ENCODE measurements around the gene LOXL4. TPM values are rescaled to one million over a fixed set of nuclear protein-coding genes. Genes with fewer than 3 reads are reported as not detected.

The LOXL4 gene
- total RNA-seq, 1 donor from 2014 or later = 1.8 TPM

- no peak for TF ChIP-seq CTCF (IDR thresholded peaks at IDR 0.05; ENCODE audit: unreplicated experiment)
- Mint-ChIP-seq H3K9me3 (ENCODE audit: unreplicated experiment) (no peaks in the 10 kb centered on the region), H3K4me1 (ENCODE audit: unreplicated experiment) (peaks cover 23% of the 10 kb centered on the region), H3K27me3 (ENCODE audit: unreplicated experiment) (peaks cover 7% of the 10 kb centered on the region), H3K36me3 (ENCODE audit: low read depth, unreplicated experiment) (no peaks in the 10 kb centered on the region), H3K27ac (ENCODE audit: unreplicated experiment) (peak overlapping the region; percentile 36), H3K4me3 (ENCODE audit: unreplicated experiment) (no peak overlapping the region)
- no peak for DNase-seq (ENCODE audit: low spot score)
Observed at GRCh38 chr10:98273057-98273850, 5.3 kb upstream of the LOXL4 start.

DNA sequence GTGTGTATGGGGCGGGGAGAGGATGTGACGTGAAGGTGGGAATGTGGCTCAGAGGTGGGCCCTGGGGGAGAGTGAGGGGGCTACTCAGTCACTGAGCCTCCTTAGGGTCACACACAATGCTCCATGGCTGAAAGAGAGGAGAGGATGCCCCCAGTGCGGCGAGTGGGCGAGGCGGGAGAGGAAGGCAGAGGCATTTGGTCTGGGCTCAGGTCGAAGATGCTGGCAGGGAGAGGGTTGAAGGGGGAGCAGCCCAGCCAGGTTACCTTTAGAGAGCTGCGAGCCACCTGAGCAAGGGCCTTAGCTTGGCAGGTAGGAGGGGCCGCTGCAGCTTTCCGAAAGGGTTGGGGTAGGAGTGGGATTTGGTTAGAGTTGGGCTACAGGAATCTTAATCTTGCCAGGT lies 4.7 kb upstream of the LOXL4 start:
- H3K36me3 Mint-ChIP-seq (ENCODE audit: low read depth, unreplicated experiment) = no peaks in the 10 kb centered on the region
- H3K4me3 Mint-ChIP-seq (ENCODE audit: unreplicated experiment) = no peak overlapping the region
- DNase-seq (ENCODE audit: low spot score) = no peak
- TF ChIP-seq CTCF (IDR thresholded peaks at IDR 0.05; ENCODE audit: unreplicated experiment) = no peak
- no peaks in the 10 kb centered on the region for H3K9me3 Mint-ChIP-seq (ENCODE audit: unreplicated experiment)
- H3K27ac Mint-ChIP-seq (ENCODE audit: unreplicated experiment) = peak overlapping the region; percentile 36
- peaks cover 23% of the 10 kb centered on the region for H3K4me1 Mint-ChIP-seq (ENCODE audit: unreplicated experiment)
- peaks cover 7% of the 10 kb centered on the region for H3K27me3 Mint-ChIP-seq (ENCODE audit: unreplicated experiment)

- H3K9me3 Mint-ChIP-seq (ENCODE audit: unreplicated experiment) = no peaks in the 10 kb centered on the region
- no peaks in the 10 kb centered on the region for H3K36me3 Mint-ChIP-seq (ENCODE audit: low read depth, unreplicated experiment)
- peaks cover 7% of the 10 kb centered on the region for H3K27me3 Mint-ChIP-seq (ENCODE audit: unreplicated experiment)
- H3K27ac Mint-ChIP-seq (ENCODE audit: unreplicated experiment) = no peak overlapping the region
- no peak for DNase-seq (ENCODE audit: low spot score)
- peaks cover 23% of the 10 kb centered on the region for H3K4me1 Mint-ChIP-seq (ENCODE audit: unreplicated experiment)
- no peak overlapping the region for H3K4me3 Mint-ChIP-seq (ENCODE audit: unreplicated experiment)
- TF ChIP-seq CTCF (IDR thresholded peaks at IDR 0.05; ENCODE audit: unreplicated experiment) = no peak
Observed at GRCh38 chr10:98272245-98272644, 4.3 kb upstream of the LOXL4 start.

- no peak for TF ChIP-seq CTCF (IDR thresholded peaks at IDR 0.05; ENCODE audit: unreplicated experiment)
- no peak for DNase-seq (ENCODE audit: low spot score)
- peaks cover 6% of the 10 kb centered on the region for H3K36me3 Mint-ChIP-seq (ENCODE audit: low read depth, unreplicated experiment)
- H3K27me3 Mint-ChIP-seq (ENCODE audit: unreplicated experiment) = peaks cover 13% of the 10 kb centered on the region
- H3K4me1 Mint-ChIP-seq (ENCODE audit: unreplicated experiment) = peaks cover 28% of the 10 kb centered on the region
- H3K27ac Mint-ChIP-seq (ENCODE audit: unreplicated experiment) = no peak overlapping the region
- no peaks in the 10 kb centered on the region for H3K9me3 Mint-ChIP-seq (ENCODE audit: unreplicated experiment)
- no peak overlapping the region for H3K4me3 Mint-ChIP-seq (ENCODE audit: unreplicated experiment)
Observed at GRCh38 chr10:98270786-98271185, 2.8 kb upstream of the LOXL4 start.

DNA sequence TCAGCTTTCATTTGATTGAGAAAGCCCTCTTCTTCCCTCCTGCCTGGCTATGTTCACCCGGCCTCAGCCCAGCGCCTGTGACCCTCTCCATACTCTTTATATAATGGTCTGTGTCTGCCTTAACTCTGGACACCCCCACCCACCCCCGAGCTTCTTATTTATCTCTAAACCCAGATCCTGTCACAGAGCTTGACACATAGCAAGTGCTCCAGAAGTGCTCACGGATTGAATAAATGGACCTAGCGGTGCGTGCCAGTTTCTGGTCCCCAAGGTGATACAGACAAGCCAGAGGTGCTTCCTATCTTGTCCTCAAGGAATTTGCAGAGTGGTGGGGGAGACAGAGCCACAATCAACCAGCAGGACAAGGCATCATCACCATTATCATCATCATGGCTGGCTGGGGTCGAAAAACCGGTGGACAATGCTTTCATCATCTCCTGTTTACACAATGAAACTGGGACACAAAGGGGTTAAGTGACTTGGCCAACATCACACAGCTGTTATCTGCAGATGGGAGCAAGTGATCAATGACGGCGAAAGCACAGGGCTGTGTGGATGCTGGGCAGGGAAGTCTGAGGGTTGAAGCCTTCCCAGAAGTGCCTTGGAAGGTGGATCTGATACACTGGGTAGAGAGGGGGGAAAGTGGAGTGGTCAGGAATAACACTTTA lies 2.2 kb upstream of the LOXL4 start:
- no peak overlapping the region for H3K27ac Mint-ChIP-seq (ENCODE audit: unreplicated experiment)
- peaks cover 13% of the 10 kb centered on the region for H3K27me3 Mint-ChIP-seq (ENCODE audit: unreplicated experiment)
- no peak overlapping the region for H3K4me3 Mint-ChIP-seq (ENCODE audit: unreplicated experiment)
- no peak for DNase-seq (ENCODE audit: low spot score)
- no peaks in the 10 kb centered on the region for H3K9me3 Mint-ChIP-seq (ENCODE audit: unreplicated experiment)
- H3K4me1 Mint-ChIP-seq (ENCODE audit: unreplicated experiment) = peaks cover 28% of the 10 kb centered on the region
- H3K36me3 Mint-ChIP-seq (ENCODE audit: low read depth, unreplicated experiment) = peaks cover 6% of the 10 kb centered on the region
- TF ChIP-seq CTCF (IDR thresholded peaks at IDR 0.05; ENCODE audit: unreplicated experiment) = no peak

Data from endothelial cell (in vitro differentiated cells).